Caco-2 (cell line): ENCODE data around the gene FBN2. TPM values are rescaled to one million over a fixed set of nuclear protein-coding genes. Genes with fewer than 3 reads are reported as not detected.

Source experiments
- BruUV-seq: library from RNA; stranded (reverse); fragments of 400-500 nt; replicated peaks from 2 replicates; lab custom pipeline; 2021; lab: Mats Ljungman, UMichigan
- CTCF ChIA-PET: fragments of 300-600 bp; sonication (Branson Sonifier 250); formaldehyde crosslinking; loops from one replicate; lab custom pipeline; 2022; ENCODE audit warnings: antibody characterized with exemption; lab: Charles Lee
- POLR2A ChIA-PET: fragments of 300-600 bp; sonication (Branson Sonifier 250); formaldehyde crosslinking; loops from one replicate; lab custom pipeline; 2022; ENCODE audit warnings: antibody characterized with exemption; lab: Charles Lee
- DNase-seq, 2 experiments: peaks; one replicate each; pipeline versions ENCODE4 v3.0.0 to v3.0.0-alpha.2; 2020 to 2022
- H3K27me3 ChIP-seq: replicated peaks from 2 replicates; pipeline ENCODE4 v1.6.0; 2011; ENCODE audit warnings: low read length; ENCODE audit not compliant: control insufficient read depth, insufficient read depth
- H3K36me3 ChIP-seq: 2 replicates; pipeline ENCODE4 v1.5.1; 2011; ENCODE audit warnings: low read length; ENCODE audit not compliant: control insufficient read depth, insufficient read depth
- H3K4me1 ChIP-seq: fragments of 250-450 bp; sonication (Bioruptor Pico); 2 replicates; pipeline ENCODE4 v1.5.1; 2020; ENCODE audit warnings: mild to moderate bottlenecking
- H3K4me3 ChIP-seq: 2 replicates; pipeline ENCODE4 v1.5.1; 2011; ENCODE audit warnings: low read depth, mild to moderate bottlenecking, control low read depth, low read length
- H3K9me3 ChIP-seq: fragments of 250-450 bp; sonication (Bioruptor Pico); 2 replicates; pipeline ENCODE4 v1.5.1; 2020; ENCODE audit warnings: mild to moderate bottlenecking, moderate library complexity
- H3K27ac Mint-ChIP-seq: one replicate; pipeline ENCODE4 v1.8.0; 2022; ENCODE audit warnings: mixed read lengths; ENCODE audit not compliant: unreplicated experiment
- H3K27me3 Mint-ChIP-seq: one replicate; pipeline ENCODE4 v1.8.0; 2022; ENCODE audit warnings: mixed read lengths; ENCODE audit not compliant: insufficient read depth, unreplicated experiment
- H3K36me3 Mint-ChIP-seq: one replicate; pipeline ENCODE4 v1.8.0; 2022; ENCODE audit warnings: mild to moderate bottlenecking, mixed read lengths; ENCODE audit not compliant: insufficient read depth, unreplicated experiment
- H3K4me1 Mint-ChIP-seq: one replicate; pipeline ENCODE4 v1.8.0; 2022; ENCODE audit warnings: low read depth, mixed read lengths; ENCODE audit not compliant: unreplicated experiment
- H3K4me3 Mint-ChIP-seq: one replicate; pipeline ENCODE4 v1.8.0; 2022; ENCODE audit warnings: mild to moderate bottlenecking, moderate library complexity, mixed read lengths; ENCODE audit not compliant: unreplicated experiment
- H3K9me3 Mint-ChIP-seq: one replicate; pipeline ENCODE4 v1.8.0; 2022; ENCODE audit warnings: mixed read lengths; ENCODE audit not compliant: unreplicated experiment
- intact Hi-C: fragments of 100-400 bp; cut with micrococcal nuclease; formaldehyde crosslinking; loops from one replicate; pipeline ENCODE4 v1.10.0; 2022; ENCODE audit not compliant: unreplicated experiment
- total RNA-seq: library from RNA; stranded (reverse); gene quantifications from 2 replicates; pipeline ENCODE4 v1.2.3, GENCODE V29; 2022
- TF ChIP-seq, protein P1 (sequence below), 2 experiments: fragments of 200-600 bp in 1 of 2; IDR thresholded peaks; 1 replicate in 1 of 2; 2 replicates in 1 of 2; pipeline versions ENCODE4 v1.5.1 to v1.8.0; 2011 to 2022; ENCODE audit warnings: antibody characterized with exemption in 1 of 2, control low read depth in 1 of 2, inconsistent platforms in 1 of 2, low read depth in 1 of 2, low read length in 1 of 2, mild to moderate bottlenecking in 1 of 2, moderate library complexity in 1 of 2; ENCODE audit not compliant: insufficient read depth in 1 of 2, severe bottlenecking in 1 of 2, unreplicated experiment in 1 of 2

The FBN2 gene
- total RNA-seq, 1 experiment from 2014 or later = 0.09 TPM

DNA sequence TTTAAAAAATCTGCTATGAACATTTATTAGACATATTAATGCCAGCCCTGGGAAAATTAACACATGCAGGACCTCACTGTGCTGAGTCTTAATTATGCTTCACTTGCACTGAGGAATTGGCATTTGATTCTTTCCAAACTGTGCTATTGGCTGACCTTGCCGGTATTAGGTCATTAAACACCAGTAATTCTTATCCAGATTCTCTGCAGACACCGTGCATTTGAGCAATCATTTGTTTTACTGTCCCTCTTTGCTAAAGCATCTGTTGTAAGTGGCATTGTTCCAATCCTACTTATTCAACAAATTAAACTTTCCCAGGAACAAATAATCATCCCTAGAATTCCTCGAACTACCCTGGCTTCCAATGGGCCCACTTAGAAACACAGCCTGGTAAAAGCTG, 309.5 kb downstream of the FBN2 start:
- H3K4me1 Mint-ChIP-seq = no peaks in the 10 kb centered on the region
- peaks cover 10% of the 10 kb centered on the region for H3K9me3 Mint-ChIP-seq
- H3K27me3 Mint-ChIP-seq = no peaks in the 10 kb centered on the region
- no peaks in the 10 kb centered on the region for H3K27me3 ChIP-seq
- no peak overlapping the region for H3K4me3 ChIP-seq
- H3K36me3 ChIP-seq = no peaks in the 10 kb centered on the region
- no peaks in the 10 kb centered on the region for H3K36me3 Mint-ChIP-seq
- no TSS peak for BruUV-seq
- no peak overlapping the region for H3K27ac Mint-ChIP-seq
- CTCF ChIA-PET = no interaction called here
- H3K4me1 ChIP-seq = no peaks in the 10 kb centered on the region
- TF ChIP-seq, protein P1, sequence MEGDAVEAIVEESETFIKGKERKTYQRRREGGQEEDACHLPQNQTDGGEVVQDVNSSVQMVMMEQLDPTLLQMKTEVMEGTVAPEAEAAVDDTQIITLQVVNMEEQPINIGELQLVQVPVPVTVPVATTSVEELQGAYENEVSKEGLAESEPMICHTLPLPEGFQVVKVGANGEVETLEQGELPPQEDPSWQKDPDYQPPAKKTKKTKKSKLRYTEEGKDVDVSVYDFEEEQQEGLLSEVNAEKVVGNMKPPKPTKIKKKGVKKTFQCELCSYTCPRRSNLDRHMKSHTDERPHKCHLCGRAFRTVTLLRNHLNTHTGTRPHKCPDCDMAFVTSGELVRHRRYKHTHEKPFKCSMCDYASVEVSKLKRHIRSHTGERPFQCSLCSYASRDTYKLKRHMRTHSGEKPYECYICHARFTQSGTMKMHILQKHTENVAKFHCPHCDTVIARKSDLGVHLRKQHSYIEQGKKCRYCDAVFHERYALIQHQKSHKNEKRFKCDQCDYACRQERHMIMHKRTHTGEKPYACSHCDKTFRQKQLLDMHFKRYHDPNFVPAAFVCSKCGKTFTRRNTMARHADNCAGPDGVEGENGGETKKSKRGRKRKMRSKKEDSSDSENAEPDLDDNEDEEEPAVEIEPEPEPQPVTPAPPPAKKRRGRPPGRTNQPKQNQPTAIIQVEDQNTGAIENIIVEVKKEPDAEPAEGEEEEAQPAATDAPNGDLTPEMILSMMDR (IDR thresholded peaks at IDR 0.05; ENCODE audit: insufficient read depth in 1 of 2, low read depth in 1 of 2, low read length in 1 of 2, severe bottlenecking in 1 of 2, unreplicated experiment in 1 of 2) = no peak
- POLR2A ChIA-PET = no interaction called here
- no peak for DNase-seq
- intact Hi-C loops = no loop called here
- H3K9me3 ChIP-seq = no peaks in the 10 kb centered on the region
- no peak overlapping the region for H3K4me3 Mint-ChIP-seq

DNA sequence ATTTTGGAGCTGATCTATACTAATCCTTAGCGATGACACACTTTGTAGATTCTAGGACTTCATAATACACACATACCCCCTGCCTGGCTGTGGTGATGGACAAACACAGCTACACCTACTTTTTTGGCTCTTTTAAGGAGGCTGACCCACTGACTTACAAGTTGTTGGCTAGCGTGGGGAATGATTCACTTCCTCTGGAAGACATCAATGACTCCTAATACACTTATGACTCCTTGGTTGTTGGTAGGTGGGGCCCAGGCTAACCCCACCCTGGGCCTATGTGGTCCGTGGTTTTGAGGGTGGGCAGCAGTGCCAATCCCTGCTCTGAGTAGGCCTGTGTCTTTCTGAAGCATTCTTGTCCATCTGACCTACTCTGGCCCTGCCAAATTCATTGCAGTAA, 310.0 kb downstream of the FBN2 start:
- no peaks in the 10 kb centered on the region for H3K27me3 ChIP-seq
- H3K27ac Mint-ChIP-seq = no peak overlapping the region
- H3K36me3 Mint-ChIP-seq = no peaks in the 10 kb centered on the region
- H3K4me1 Mint-ChIP-seq = peaks cover 4% of the 10 kb centered on the region
- no peak for DNase-seq
- CTCF ChIA-PET = no interaction called here
- H3K4me3 ChIP-seq = no peak overlapping the region
- peaks cover 10% of the 10 kb centered on the region for H3K9me3 Mint-ChIP-seq
- H3K9me3 ChIP-seq = no peaks in the 10 kb centered on the region
- no TSS peak for BruUV-seq
- peaks cover 2% of the 10 kb centered on the region for H3K27me3 Mint-ChIP-seq
- H3K36me3 ChIP-seq = no peaks in the 10 kb centered on the region
- TF ChIP-seq, protein P1 (IDR thresholded peaks at IDR 0.05; ENCODE audit: insufficient read depth in 1 of 2, low read depth in 1 of 2, low read length in 1 of 2, severe bottlenecking in 1 of 2, unreplicated experiment in 1 of 2) = no peak
- POLR2A ChIA-PET = no interaction called here
- no peak overlapping the region for H3K4me3 Mint-ChIP-seq
- H3K4me1 ChIP-seq = no peaks in the 10 kb centered on the region
- intact Hi-C loops = no loop called here

DNA sequence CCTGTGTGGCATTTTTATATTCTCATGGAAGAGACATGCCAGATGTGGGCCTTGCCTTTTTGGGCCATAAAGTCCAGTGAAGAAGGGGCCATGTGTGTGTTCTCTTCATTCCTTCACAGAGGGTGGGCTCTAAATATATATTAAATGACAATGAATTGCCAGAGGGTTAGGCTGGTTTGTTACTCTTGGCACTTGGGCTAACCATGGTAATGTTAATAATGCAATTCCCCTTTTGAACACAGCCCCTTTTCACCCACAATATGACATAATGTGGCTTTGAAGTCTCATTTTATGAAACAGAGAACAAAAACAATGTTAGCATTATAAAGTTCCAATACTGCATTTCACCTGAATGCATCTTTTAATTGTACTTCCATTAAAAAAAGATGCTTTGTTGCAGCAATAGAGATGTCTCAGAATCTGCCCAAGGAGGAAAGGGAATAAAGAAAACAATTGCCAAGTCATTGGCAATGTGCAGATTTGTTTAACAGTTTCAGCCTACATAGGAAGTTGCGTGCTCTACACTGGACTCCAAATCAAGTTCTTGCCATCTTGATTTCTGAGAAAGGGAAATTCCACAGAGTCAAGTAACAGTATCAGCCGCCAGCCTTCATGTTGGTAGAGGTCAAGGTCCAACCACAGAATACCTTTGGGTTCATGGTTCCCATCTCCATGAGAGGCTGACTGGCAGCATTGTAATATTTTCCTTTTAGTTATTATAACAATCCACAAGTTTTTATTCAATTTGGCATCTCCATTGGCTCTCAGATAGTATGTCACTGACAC, 312.6 kb downstream of the FBN2 start:
- peaks cover 1% of the 10 kb centered on the region for H3K9me3 Mint-ChIP-seq
- intact Hi-C loops = no loop called here
- DNase-seq = no peak
- no peak overlapping the region for H3K27ac Mint-ChIP-seq
- H3K27me3 ChIP-seq = no peaks in the 10 kb centered on the region
- no peaks in the 10 kb centered on the region for H3K36me3 Mint-ChIP-seq
- ChIA-PET POLR2A (no interaction called here), CTCF (no interaction called here)
- no peak overlapping the region for H3K4me3 ChIP-seq
- H3K36me3 ChIP-seq = no peaks in the 10 kb centered on the region
- peaks cover 4% of the 10 kb centered on the region for H3K27me3 Mint-ChIP-seq
- no peak overlapping the region for H3K4me3 Mint-ChIP-seq
- H3K4me1 Mint-ChIP-seq = peaks cover 7% of the 10 kb centered on the region
- TF ChIP-seq, protein P1 (IDR thresholded peaks at IDR 0.05; ENCODE audit: insufficient read depth in 1 of 2, low read depth in 1 of 2, low read length in 1 of 2, severe bottlenecking in 1 of 2, unreplicated experiment in 1 of 2) = no peak
- no peaks in the 10 kb centered on the region for H3K9me3 ChIP-seq
- no TSS peak for BruUV-seq
- H3K4me1 ChIP-seq = no peaks in the 10 kb centered on the region
